H9 (cell line): ENCODE data around the gene CTPS1. TPM values are rescaled to one million over a fixed set of nuclear protein-coding genes. Genes with fewer than 3 reads are reported as not detected.

Experiments
- DNase-seq: peaks from one replicate; pipeline ENCODE4 v3.0.0-alpha.2; 2017
- H2AFZ ChIP-seq: one replicate; pipeline ENCODE4 v1.6.1; 2013; ENCODE audit warnings: mild to moderate bottlenecking, low read length, control low read depth, moderate library complexity
- H2AK5ac ChIP-seq: 2 replicates; pipeline ENCODE4 v1.6.1; 2013; ENCODE audit warnings: low read length, control low read depth, mixed read lengths; ENCODE audit not compliant: insufficient read length
- H2BK120ac ChIP-seq: one replicate; pipeline ENCODE4 v1.6.1; 2013; ENCODE audit warnings: low read depth, mild to moderate bottlenecking, low read length, control low read depth, inconsistent platforms; ENCODE audit not compliant: poor library complexity, severe bottlenecking
- H2BK12ac ChIP-seq: 2 replicates; pipeline ENCODE4 v1.6.1; 2013; ENCODE audit warnings: low read length, control low read depth, mixed read lengths, low read depth; ENCODE audit not compliant: insufficient read length
- H2BK15ac ChIP-seq: 2 replicates; pipeline ENCODE4 v1.6.1; 2013; ENCODE audit warnings: low read depth, low read length, control low read depth
- H2BK20ac ChIP-seq: one replicate; pipeline ENCODE4 v1.6.1; 2013; ENCODE audit warnings: low read depth, mild to moderate bottlenecking, low read length, control low read depth, inconsistent platforms; ENCODE audit not compliant: poor library complexity, severe bottlenecking
- H2BK5ac ChIP-seq: 2 replicates; pipeline ENCODE4 v1.6.1; 2013; ENCODE audit warnings: low read length, control low read depth, mixed read lengths; ENCODE audit not compliant: insufficient read length
- H3K14ac ChIP-seq: 2 replicates; pipeline ENCODE4 v1.6.1; 2013; ENCODE audit warnings: low read length, control low read depth; ENCODE audit not compliant: insufficient read depth
- H3K18ac ChIP-seq: 2 replicates; pipeline ENCODE4 v1.6.1; 2013; ENCODE audit warnings: low read depth, mild to moderate bottlenecking, mixed read lengths, low read length, control low read depth; ENCODE audit not compliant: insufficient read length
- H3K23ac ChIP-seq: 2 replicates; pipeline ENCODE4 v1.6.1; 2013; ENCODE audit warnings: low read length, control low read depth, mixed read lengths, low read depth; ENCODE audit not compliant: insufficient read length
- H3K23me2 ChIP-seq: 2 replicates; pipeline ENCODE4 v1.6.1; 2013; ENCODE audit warnings: low read depth, mild to moderate bottlenecking, mixed read lengths, low read length, control low read depth; ENCODE audit not compliant: insufficient read length, poor library complexity, severe bottlenecking
- H3K27ac ChIP-seq: 2 replicates; pipeline ENCODE4 v1.5.1; 2013; ENCODE audit warnings: low read length, control low read depth, mixed read lengths, low read depth; ENCODE audit not compliant: insufficient read length
- H3K27me3 ChIP-seq: 2 replicates; pipeline ENCODE4 v1.6.1; 2013; ENCODE audit warnings: low read length, control low read depth, inconsistent platforms; ENCODE audit not compliant: insufficient read depth
- H3K4ac ChIP-seq: 2 replicates; pipeline ENCODE4 v1.6.1; 2013; ENCODE audit warnings: low read depth, mild to moderate bottlenecking, control low read depth, inconsistent platforms, low read length, moderate library complexity
- H3K4me1 ChIP-seq: 2 replicates; pipeline ENCODE4 v1.6.1; 2013; ENCODE audit warnings: low read length, control low read depth, inconsistent platforms; ENCODE audit not compliant: insufficient read depth
- H3K4me2 ChIP-seq: 2 replicates; pipeline ENCODE4 v1.6.1; 2013; ENCODE audit warnings: low read length, control low read depth, mixed read lengths; ENCODE audit not compliant: insufficient read length, insufficient read depth
- H3K56ac ChIP-seq: 2 replicates; pipeline ENCODE4 v1.6.1; 2013; ENCODE audit warnings: low read depth, mild to moderate bottlenecking, mixed read lengths, low read length, control low read depth; ENCODE audit not compliant: insufficient read length
- H3K79me1 ChIP-seq: 2 replicates; pipeline ENCODE4 v1.6.1; 2013; ENCODE audit warnings: low read depth, mild to moderate bottlenecking, moderate library complexity, low read length, control low read depth, inconsistent platforms; ENCODE audit not compliant: insufficient read depth, poor library complexity, severe bottlenecking
- H3K79me2 ChIP-seq: 2 replicates; pipeline ENCODE4 v1.6.1; 2013; ENCODE audit warnings: low read length, control low read depth, inconsistent platforms; ENCODE audit not compliant: insufficient read depth
- H3K9ac ChIP-seq: 2 replicates; pipeline ENCODE4 v1.6.1; 2013; ENCODE audit warnings: low read length, control low read depth, mixed read lengths; ENCODE audit not compliant: insufficient read length; ENCODE audit errors: extremely low read depth
- H3K9me3 ChIP-seq: one replicate; pipeline ENCODE4 v1.6.1; 2013; ENCODE audit warnings: low read depth, low read length, inconsistent platforms; ENCODE audit not compliant: control insufficient read depth
- H3T11ph ChIP-seq: one replicate; pipeline ENCODE4 v1.6.1; 2013; ENCODE audit warnings: mild to moderate bottlenecking, low read length, control low read depth, inconsistent platforms
- H4K20me1 ChIP-seq: one replicate; pipeline ENCODE4 v1.6.1; 2013; ENCODE audit not compliant: control insufficient read depth, insufficient read length, insufficient read depth
- H4K5ac ChIP-seq: 2 replicates; pipeline ENCODE4 v1.6.1; 2013; ENCODE audit warnings: low read depth, mild to moderate bottlenecking, mixed read lengths, low read length, control low read depth; ENCODE audit not compliant: insufficient read length
- H4K8ac ChIP-seq: replicated peaks from 2 replicates; pipeline ENCODE4 v1.6.1; 2013; ENCODE audit warnings: low read length, control low read depth, mixed read lengths, low read depth; ENCODE audit not compliant: insufficient read length
- H4K91ac ChIP-seq: 2 replicates; pipeline ENCODE4 v1.6.1; 2013; ENCODE audit warnings: low read depth, mild to moderate bottlenecking, moderate library complexity, mixed read lengths, low read length, control low read depth; ENCODE audit not compliant: insufficient read length
- H3K27ac Mint-ChIP-seq, 3 experiments: 2 replicates in 2 of 3; 3 replicates in 1 of 3; pipeline ENCODE4 v1.8.0; 2020 to 2021; ENCODE audit warnings: mixed read lengths in 3 of 3, mild to moderate bottlenecking in 1 of 3, moderate library complexity in 1 of 3
- H3K27me3 Mint-ChIP-seq: 2 replicates; pipeline ENCODE4 v1.8.0; 2021; ENCODE audit warnings: low read depth, mild to moderate bottlenecking, moderate library complexity, mixed read lengths
- H3K36me3 Mint-ChIP-seq, 3 experiments: 2 replicates in 2 of 3; 3 replicates in 1 of 3; pipeline ENCODE4 v1.8.0; 2020 to 2021; ENCODE audit warnings: low read depth in 3 of 3, mixed read lengths in 3 of 3; ENCODE audit not compliant: insufficient read depth in 1 of 3
- H3K4me1 Mint-ChIP-seq, 2 experiments: 2 replicates each; pipeline ENCODE4 v1.8.0; 2020; ENCODE audit warnings: mixed read lengths in 2 of 2
- H3K4me3 Mint-ChIP-seq, 2 experiments: 2 replicates in 1 of 2; 3 replicates in 1 of 2; pipeline ENCODE4 v1.8.0; 2020 to 2021; ENCODE audit warnings: mild to moderate bottlenecking in 2 of 2, mixed read lengths in 2 of 2, moderate library complexity in 1 of 2
- H3K9me3 Mint-ChIP-seq, 2 experiments: 2 replicates in 1 of 2; 3 replicates in 1 of 2; pipeline ENCODE4 v1.8.0; 2020; ENCODE audit warnings: mild to moderate bottlenecking in 2 of 2, mixed read lengths in 2 of 2, moderate library complexity in 1 of 2
- CTCF ChIP-seq: fragments of 200-600 bp; sonication (generic); conservative IDR thresholded peaks from 3 replicates; pipeline ENCODE4 v1.8.0; 2021; ENCODE audit warnings: antibody characterized with exemption, mild to moderate bottlenecking
- WGBS: extraction: QIAGEN DNeasy Blood & Tissue Kit; methylation state at CpG from one replicate; pipeline ENCODE4 v1.1.7; 2013; ENCODE audit warnings: missing lambda C conversion rate, low lambda C conversion rate, mixed read lengths; ENCODE audit not compliant: insufficient read length; ENCODE audit errors: extremely low coverage; 5-methylcytosine and 5-hydroxymethylcytosine counted together
- total RNA-seq: library from RNA; stranded (reverse); gene quantifications from 2 replicates; pipeline ENCODE4 v1.2.1, GENCODE V29; 2021

Gene CTPS1
- total RNA-seq, 1 experiment from 2014 or later, result 105 TPM

- no peaks in the 10 kb centered on the region for H3K9me3 ChIP-seq
- H3K4me2 ChIP-seq, result no peak overlapping the region
- no peak overlapping the region for H4K91ac ChIP-seq
- no peak overlapping the region for H2BK12ac ChIP-seq
- H4K20me1 ChIP-seq, result no peaks in the 10 kb centered on the region
- Mint-ChIP-seq H3K27me3 (no peaks in the 10 kb centered on the region), H3K27ac (no peak overlapping the region), H3K4me3 (no peak overlapping the region), H3K9me3 (no peaks in the 10 kb centered on the region), H3K36me3 (no peaks in the 10 kb centered on the region; a peak in 1 of 7 replicates), H3K4me1 (peaks cover 10 to 13% of the 10 kb centered on the region in 2 experiments)
- no peak overlapping the region for H2BK5ac ChIP-seq
- H3K79me1 ChIP-seq, result no peaks in the 10 kb centered on the region
- H2BK120ac ChIP-seq, result no peak overlapping the region
- no peak overlapping the region for H2AFZ ChIP-seq
- TF ChIP-seq CTCF, result no peak
- H3K27ac ChIP-seq, result no peak overlapping the region
- no peak overlapping the region for H3K9ac ChIP-seq
- no peak overlapping the region for H2AK5ac ChIP-seq
- H3K23me2 ChIP-seq, result no peaks in the 10 kb centered on the region
- no CpG with 5 or more reads among the region's 4 CpGs for WGBS
- H3K27me3 ChIP-seq, result no peaks in the 10 kb centered on the region
- no peak overlapping the region for H3K4ac ChIP-seq
- H2BK20ac ChIP-seq, result no peak overlapping the region
- H4K5ac ChIP-seq, result no peak overlapping the region
- no peak overlapping the region for H3K18ac ChIP-seq
- no peak overlapping the region for H4K8ac ChIP-seq
- no peak overlapping the region for H3T11ph ChIP-seq
- no peak for DNase-seq
- no peak overlapping the region for H3K14ac ChIP-seq
- H2BK15ac ChIP-seq, result no peak overlapping the region
- H3K79me2 ChIP-seq, result no peaks in the 10 kb centered on the region
- no peak overlapping the region for H3K56ac ChIP-seq
- H3K23ac ChIP-seq, result no peak overlapping the region
- no peaks in the 10 kb centered on the region for H3K4me1 ChIP-seq
Measured at GRCh38 chr1:40966417-40966816, 13.1 kb upstream of the CTPS1 start.
